Measurements from ENCODE around the gene TSHZ1.

TSHZ1 gene

GRCh38 chr18:75164479-75164878, 46.1 kb upstream of the TSHZ1 start:
- TF ChIP-seq REST (IDR thresholded peaks at IDR 0.05; ENCODE audit: insufficient read depth in 1 of 2, low read depth in 2 of 2, low read length in 2 of 2) (no peak), POLR2AphosphoS5 (IDR thresholded peaks at IDR 0.05; ENCODE audit: low read depth, low read length) (no peak), SIN3A (IDR thresholded peaks at IDR 0.05; ENCODE audit: borderline replicate concordance, insufficient read depth, low read length) (no peak), FOXP2 (optimal IDR thresholded peaks at IDR 0.05; ENCODE audit: borderline replicate concordance, extremely low read depth, extremely low read length, insufficient read depth) (no peak)

- TF ChIP-seq POLR2AphosphoS5 (IDR thresholded peaks at IDR 0.05; ENCODE audit: low read depth, low read length), result no peak
- TF ChIP-seq FOXP2 (optimal IDR thresholded peaks at IDR 0.05; ENCODE audit: borderline replicate concordance, extremely low read depth, extremely low read length, insufficient read depth), result no peak
- TF ChIP-seq REST (IDR thresholded peaks at IDR 0.05; ENCODE audit: insufficient read depth in 1 of 2, low read depth in 2 of 2, low read length in 2 of 2), result no peak
- no peak for TF ChIP-seq SIN3A (IDR thresholded peaks at IDR 0.05; ENCODE audit: borderline replicate concordance, insufficient read depth, low read length)
- no peak for TF ChIP-seq TAF1 (IDR thresholded peaks at IDR 0.05; ENCODE audit: borderline replicate concordance, insufficient read depth, low read length)
Measured at GRCh38 chr18:75165926-75166325, 44.7 kb upstream of the TSHZ1 start.

GRCh38 chr18:75167137-75167536, 43.5 kb upstream of the TSHZ1 start:
- no peak for TF ChIP-seq FOXP2 (optimal IDR thresholded peaks at IDR 0.05; ENCODE audit: borderline replicate concordance, extremely low read depth, extremely low read length, insufficient read depth)
- no peak for TF ChIP-seq POLR2AphosphoS5 (IDR thresholded peaks at IDR 0.05; ENCODE audit: low read depth, low read length)
- no peak for TF ChIP-seq TAF1 (IDR thresholded peaks at IDR 0.05; ENCODE audit: borderline replicate concordance, insufficient read depth, low read length)
- no peak for TF ChIP-seq SIN3A (IDR thresholded peaks at IDR 0.05; ENCODE audit: borderline replicate concordance, insufficient read depth, low read length)
- no peak for TF ChIP-seq REST (IDR thresholded peaks at IDR 0.05; ENCODE audit: insufficient read depth in 1 of 2, low read depth in 2 of 2, low read length in 2 of 2)

GRCh38 chr18:75167759-75168618, 42.6 kb upstream of the TSHZ1 start:
- TF ChIP-seq REST (IDR thresholded peaks at IDR 0.05; ENCODE audit: insufficient read depth in 1 of 2, low read depth in 2 of 2, low read length in 2 of 2) (no peak), POLR2AphosphoS5 (IDR thresholded peaks at IDR 0.05; ENCODE audit: low read depth, low read length) (no peak), SIN3A (IDR thresholded peaks at IDR 0.05; ENCODE audit: borderline replicate concordance, insufficient read depth, low read length) (no peak), FOXP2 (optimal IDR thresholded peaks at IDR 0.05; ENCODE audit: borderline replicate concordance, extremely low read depth, extremely low read length, insufficient read depth) (no peak), TAF1 (IDR thresholded peaks at IDR 0.05; ENCODE audit: borderline replicate concordance, insufficient read depth, low read length) (no peak)
